Osteocyte (in vitro differentiated cells): ENCODE measurements around the gene CBX4. TPM values are rescaled to one million over a fixed set of nuclear protein-coding genes. Genes with fewer than 3 reads are reported as not detected.

ENCODE experiments used
- DNase-seq: peaks from one replicate; pipeline ENCODE4 v3.0.0; 2021; ENCODE audit warnings: mixed read lengths; ENCODE audit not compliant: unreplicated experiment; ENCODE audit errors: extremely low spot score
- H3K27ac Mint-ChIP-seq: one replicate; pipeline ENCODE4 v1.8.0; 2021; ENCODE audit warnings: mild to moderate bottlenecking, mixed read lengths; ENCODE audit not compliant: unreplicated experiment
- H3K27me3 Mint-ChIP-seq: one replicate; pipeline ENCODE4 v1.8.0; 2021; ENCODE audit warnings: mixed read lengths; ENCODE audit not compliant: unreplicated experiment
- H3K36me3 Mint-ChIP-seq: one replicate; pipeline ENCODE4 v1.8.0; 2021; ENCODE audit warnings: mixed read lengths; ENCODE audit not compliant: unreplicated experiment
- H3K4me1 Mint-ChIP-seq: one replicate; pipeline ENCODE4 v1.8.0; 2021; ENCODE audit warnings: mixed read lengths; ENCODE audit not compliant: unreplicated experiment
- H3K4me3 Mint-ChIP-seq: one replicate; pipeline ENCODE4 v1.8.0; 2021; ENCODE audit warnings: mild to moderate bottlenecking, moderate library complexity, mixed read lengths; ENCODE audit not compliant: unreplicated experiment
- H3K9me3 Mint-ChIP-seq: one replicate; pipeline ENCODE4 v1.8.0; 2021; ENCODE audit warnings: mixed read lengths; ENCODE audit not compliant: unreplicated experiment
- CTCF ChIP-seq: fragments of 200-600 bp; sonication (generic); IDR thresholded peaks from 2 replicates; pipeline ENCODE4 v1.5.0; 2021; ENCODE audit warnings: antibody characterized with exemption, mild to moderate bottlenecking, moderate library complexity
- total RNA-seq: library from RNA; stranded (reverse); gene quantifications from 2 replicates; pipeline ENCODE4 v1.2.1, GENCODE V29; 2021

The CBX4 gene
- total RNA-seq, 1 donor from 2014 or later = 23.2 TPM

GRCh38 chr17:79843816-79844800 lies 4.9 kb upstream of the CBX4 start:
- Mint-ChIP-seq H3K27ac (peak overlapping the region; percentile 23), H3K9me3 (no peaks in the 10 kb centered on the region), H3K36me3 (no peaks in the 10 kb centered on the region), H3K4me3 (peak overlapping the region; percentile 71), H3K27me3 (peaks cover 13% of the 10 kb centered on the region), H3K4me1 (peaks cover 29% of the 10 kb centered on the region)
- DNase-seq = no peak
- no peak for TF ChIP-seq CTCF

DNA sequence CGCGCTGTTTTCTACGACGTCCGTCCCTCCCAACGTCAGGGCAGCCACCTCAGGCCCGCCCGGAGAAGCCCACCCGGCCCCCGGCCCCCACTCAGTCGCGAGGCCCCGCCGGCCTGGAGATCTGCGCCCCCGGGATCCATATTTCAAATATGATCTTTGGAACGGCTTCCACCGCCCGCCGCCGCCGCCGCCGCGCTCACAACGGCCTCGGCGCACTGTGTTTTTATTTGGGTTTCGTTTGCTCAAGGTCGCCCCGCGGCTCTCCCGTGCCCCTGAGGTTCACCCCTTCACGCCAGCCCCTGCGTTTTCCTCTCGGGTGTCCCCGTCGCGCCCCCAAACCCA lies 4.2 kb upstream of the CBX4 start:
- H3K27ac Mint-ChIP-seq = peak overlapping the region; percentile 23
- H3K27me3 Mint-ChIP-seq = peaks cover 13% of the 10 kb centered on the region
- no peak for DNase-seq
- H3K36me3 Mint-ChIP-seq = no peaks in the 10 kb centered on the region
- H3K9me3 Mint-ChIP-seq = no peaks in the 10 kb centered on the region
- no peak for TF ChIP-seq CTCF
- H3K4me1 Mint-ChIP-seq = peaks cover 30% of the 10 kb centered on the region
- peak overlapping the region; percentile 71 for H3K4me3 Mint-ChIP-seq

DNA sequence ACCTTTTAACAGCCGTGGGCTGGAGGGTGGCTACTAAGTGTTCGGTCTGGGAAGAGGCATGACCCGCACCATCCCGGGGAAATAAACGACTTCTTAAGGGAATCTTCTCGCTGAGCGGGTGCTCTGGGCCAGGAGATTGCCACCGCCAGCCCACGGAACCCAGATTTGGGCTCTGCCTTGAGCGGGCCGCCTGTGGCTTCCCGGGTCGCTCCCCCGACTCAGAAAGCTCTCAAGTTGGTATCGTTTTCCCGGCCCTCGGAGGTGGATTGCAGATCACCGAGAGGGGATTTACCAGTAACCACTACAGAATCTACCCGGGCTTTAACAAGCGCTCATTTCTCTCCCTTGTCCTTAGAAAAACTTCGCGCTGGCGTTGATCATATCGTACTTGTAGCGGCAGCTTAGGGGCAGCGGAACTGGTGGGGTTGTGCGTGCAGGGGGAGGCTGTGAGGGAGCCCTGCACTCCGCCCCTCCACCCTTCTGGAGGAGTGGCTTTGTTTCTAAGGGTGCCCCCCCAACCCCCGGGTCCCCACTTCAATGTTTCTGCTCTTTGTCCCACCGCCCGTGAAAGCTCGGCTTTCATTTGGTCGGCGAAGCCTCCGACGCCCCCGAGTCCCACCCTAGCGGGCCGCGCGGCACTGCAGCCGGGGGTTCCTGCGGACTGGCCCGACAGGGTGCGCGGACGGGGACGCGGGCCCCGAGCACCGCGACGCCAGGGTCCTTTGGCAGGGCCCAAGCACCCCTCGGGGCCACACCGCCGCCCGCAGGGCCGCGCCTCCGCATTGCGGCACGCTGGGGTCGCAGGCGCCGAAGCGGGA lies 3.6 kb upstream of the CBX4 start:
- H3K36me3 Mint-ChIP-seq = no peaks in the 10 kb centered on the region
- peak overlapping the region; percentile 8 for H3K4me3 Mint-ChIP-seq
- H3K27ac Mint-ChIP-seq = peak overlapping the region; percentile 31
- DNase-seq = no peak
- no peaks in the 10 kb centered on the region for H3K9me3 Mint-ChIP-seq
- H3K4me1 Mint-ChIP-seq = peaks cover 36% of the 10 kb centered on the region
- H3K27me3 Mint-ChIP-seq = peaks cover 13% of the 10 kb centered on the region
- no peak for TF ChIP-seq CTCF

GRCh38 chr17:79842136-79842655 lies 3.0 kb upstream of the CBX4 start:
- no peak for TF ChIP-seq CTCF
- Mint-ChIP-seq H3K9me3 (no peaks in the 10 kb centered on the region), H3K27me3 (peaks cover 13% of the 10 kb centered on the region), H3K36me3 (no peaks in the 10 kb centered on the region), H3K4me1 (peaks cover 42% of the 10 kb centered on the region), H3K4me3 (peak overlapping the region; percentile 26), H3K27ac (no peak overlapping the region)
- no peak for DNase-seq
